Erythroblast (primary cell): ENCODE data around the gene PET117.

Experiments
- DNase-seq, 2 experiments: peaks; one replicate each; lab custom pipeline; 2025; lab: John Stamatoyannopoulos, UW
- GATA1 ChIP-seq: IDR thresholded peaks from 2 replicates; pipeline ENCODE4 v1.6.1; 2011; ENCODE audit warnings: low read depth, mild to moderate bottlenecking, control low read depth, low read length, moderate library complexity
- POLR2A ChIP-seq: IDR thresholded peaks from 2 replicates; pipeline ENCODE4 v1.6.1; 2011; ENCODE audit warnings: mild to moderate bottlenecking, low read length

The PET117 gene

GRCh38 chr20:18180815-18181214, 43.2 kb downstream of the PET117 start:
- TF ChIP-seq POLR2A (no peak), GATA1 (no peak)
- no peak for DNase-seq

DNA sequence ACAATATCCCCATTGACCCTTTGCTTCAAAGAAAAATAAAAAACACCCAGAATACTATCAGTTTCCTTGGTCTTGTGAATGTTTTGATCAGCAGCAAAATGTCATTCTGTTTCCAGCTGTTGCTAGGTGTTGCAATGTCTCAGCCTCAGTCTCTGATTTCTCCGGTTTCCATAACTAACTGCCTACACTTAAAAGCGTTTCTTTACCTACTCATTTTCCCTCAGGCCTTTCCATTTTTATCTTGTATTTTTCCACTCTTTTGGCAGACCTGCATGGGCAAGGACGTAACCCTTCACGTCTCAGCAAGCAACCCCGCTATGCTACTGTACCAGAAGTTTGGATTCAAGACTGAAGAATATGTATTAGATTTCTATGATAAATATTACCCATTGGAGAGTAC, 49.4 kb downstream of the PET117 start:
- no peak for DNase-seq
- TF ChIP-seq POLR2A (no peak), GATA1 (no peak)

- DNase-seq, result no peak
- TF ChIP-seq GATA1 (no peak), POLR2A (no peak)
Observed at GRCh38 chr20:18188434-18188833, 50.8 kb downstream of the PET117 start.

DNA sequence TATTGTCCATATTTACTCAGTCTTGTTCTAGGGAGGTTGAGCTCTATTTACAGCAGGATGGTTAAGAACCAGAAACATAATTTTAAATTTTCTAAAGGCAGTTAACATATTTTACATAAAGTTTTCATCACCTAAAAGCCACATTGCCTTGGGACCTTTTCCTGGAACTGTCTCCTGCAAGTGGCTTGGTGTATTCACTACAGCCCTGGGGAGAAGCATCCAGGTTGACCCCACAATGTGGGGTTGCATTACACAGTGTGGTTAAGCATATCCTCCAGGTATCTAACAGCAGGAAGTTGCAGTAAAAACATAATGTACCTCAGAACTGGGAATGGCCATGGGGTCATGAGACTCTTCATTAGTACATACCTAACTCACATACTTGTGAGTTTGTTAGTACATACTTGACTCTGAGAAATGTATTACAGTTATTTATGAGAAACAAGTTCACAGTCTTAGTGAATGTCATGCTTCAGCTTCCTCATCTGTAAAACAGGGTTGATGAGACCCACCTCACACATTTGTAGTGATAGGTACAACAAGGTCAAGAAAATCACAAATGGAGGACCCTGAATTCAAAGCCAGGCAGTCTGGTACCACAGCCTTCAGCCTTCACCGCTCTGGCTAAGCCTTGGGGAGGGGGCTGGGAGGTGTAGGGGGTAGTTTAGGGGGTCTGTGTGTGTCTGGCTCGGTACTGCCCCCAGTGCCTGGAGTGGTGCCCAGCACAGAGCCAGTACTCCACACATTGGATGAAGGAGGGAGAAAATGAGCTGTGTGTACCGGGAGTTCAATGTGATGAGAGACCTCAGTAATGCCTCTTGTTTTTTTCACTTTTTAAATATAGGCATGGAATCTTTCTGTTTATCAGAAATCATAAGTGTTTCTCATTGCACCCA, 52.9 kb downstream of the PET117 start:
- no peak for DNase-seq
- TF ChIP-seq POLR2A, result no peak
- no peak for TF ChIP-seq GATA1

- no peak for TF ChIP-seq GATA1
Observed at GRCh38 chr20:18191306-18191705, 53.6 kb downstream of the PET117 start.

More at GRCh38 chr20:18191306-18191705, 53.6 kb downstream of the PET117 start:
- no peak for DNase-seq
